BE2C (cell line): ENCODE results near the gene SPPL3.

ENCODE experiments used
- DNase-seq: peaks from one replicate; pipeline ENCODE4 v3.0.0-alpha.2; 2020
- H3K27me3 ChIP-seq: fragments of 250-450 bp; sonication (Bioruptor Pico); 2 replicates; pipeline ENCODE4 v1.5.1; 2020; ENCODE audit warnings: mild to moderate bottlenecking
- H3K36me3 ChIP-seq: fragments of 250-450 bp; sonication (Bioruptor Pico); 2 replicates; pipeline ENCODE4 v1.5.1; 2020; ENCODE audit warnings: mild to moderate bottlenecking
- H3K4me1 ChIP-seq: fragments of 250-450 bp; sonication (Bioruptor Pico); 2 replicates; pipeline ENCODE4 v1.5.1; 2020
- H3K4me3 ChIP-seq: 2 replicates; pipeline ENCODE4 v1.5.1; 2011; ENCODE audit warnings: low read depth, low read length
- H3K9me3 ChIP-seq: fragments of 250-450 bp; sonication (Bioruptor Pico); 2 replicates; pipeline ENCODE4 v1.5.1; 2020
- CTCF ChIP-seq: IDR thresholded peaks from 2 replicates; pipeline ENCODE4 v1.5.1; 2012; ENCODE audit warnings: mild to moderate bottlenecking, low read depth, low read length

Gene SPPL3

GRCh38 chr12:120873226-120873625 lies 30.9 kb downstream of the SPPL3 start:
- H3K36me3 ChIP-seq = no peaks in the 10 kb centered on the region
- no peak for DNase-seq
- H3K4me1 ChIP-seq = no peaks in the 10 kb centered on the region
- H3K4me3 ChIP-seq = no peak overlapping the region
- no peaks in the 10 kb centered on the region for H3K9me3 ChIP-seq
- no peak for TF ChIP-seq CTCF
- no peaks in the 10 kb centered on the region for H3K27me3 ChIP-seq

- Histone ChIP-seq H3K4me3 (no peak overlapping the region), H3K36me3 (no peaks in the 10 kb centered on the region), H3K27me3 (no peaks in the 10 kb centered on the region), H3K4me1 (no peaks in the 10 kb centered on the region), H3K9me3 (no peaks in the 10 kb centered on the region)
- no peak for TF ChIP-seq CTCF
- DNase-seq = no peak
Observed at GRCh38 chr12:120872487-120872886, 31.7 kb downstream of the SPPL3 start.

GRCh38 chr12:120870415-120870814 lies 33.7 kb downstream of the SPPL3 start:
- no peak for TF ChIP-seq CTCF
- H3K9me3 ChIP-seq = no peaks in the 10 kb centered on the region
- no peaks in the 10 kb centered on the region for H3K4me1 ChIP-seq
- no peak overlapping the region for H3K4me3 ChIP-seq
- no peaks in the 10 kb centered on the region; the same call in 1 of the 2 replicates for H3K36me3 ChIP-seq
- no peaks in the 10 kb centered on the region for H3K27me3 ChIP-seq
- DNase-seq = no peak

GRCh38 chr12:120869376-120869775 lies 34.8 kb downstream of the SPPL3 start:
- Histone ChIP-seq H3K9me3 (no peaks in the 10 kb centered on the region), H3K27me3 (no peaks in the 10 kb centered on the region), H3K4me1 (no peaks in the 10 kb centered on the region), H3K36me3 (no peaks in the 10 kb centered on the region; the same call in 1 of the 2 replicates), H3K4me3 (no peak overlapping the region)
- DNase-seq = no peak
- TF ChIP-seq CTCF = no peak

GRCh38 chr12:120866108-120866507 lies 38.0 kb downstream of the SPPL3 start:
- H3K4me3 ChIP-seq = no peak overlapping the region
- no peak for TF ChIP-seq CTCF
- no peaks in the 10 kb centered on the region for H3K27me3 ChIP-seq
- no peaks in the 10 kb centered on the region for H3K9me3 ChIP-seq
- no peak for DNase-seq
- no peaks in the 10 kb centered on the region; the same call in 1 of the 2 replicates for H3K36me3 ChIP-seq
- H3K4me1 ChIP-seq = no peaks in the 10 kb centered on the region

- H3K36me3 ChIP-seq = no peaks in the 10 kb centered on the region; the same call in 1 of the 2 replicates
- no peak for TF ChIP-seq CTCF
- H3K27me3 ChIP-seq = no peaks in the 10 kb centered on the region
- no peak overlapping the region for H3K4me3 ChIP-seq
- no peak for DNase-seq
- no peaks in the 10 kb centered on the region for H3K9me3 ChIP-seq
- H3K4me1 ChIP-seq = no peaks in the 10 kb centered on the region
Observed at GRCh38 chr12:120865098-120865497, 39.1 kb downstream of the SPPL3 start.
